Calu3 (cell line): ENCODE measurements around the gene PRLHR. TPM values are rescaled to one million over a fixed set of nuclear protein-coding genes. Genes with fewer than 3 reads are reported as not detected.

ENCODE experiments used
- BruUV-seq: library from RNA; stranded (reverse); fragments of 400-500 nt; replicated peaks from 2 replicates; lab custom pipeline; 2021; lab: Mats Ljungman, UMichigan
- CTCF ChIA-PET: fragments of 300-600 bp; sonication (Branson Sonifier 250); formaldehyde crosslinking; loops from one replicate; lab custom pipeline; 2022; ENCODE audit warnings: antibody characterized with exemption; lab: Charles Lee
- DNase-seq: peaks from one replicate; pipeline ENCODE4 v3.0.0; 2022
- H3K27ac Mint-ChIP-seq: one replicate; pipeline ENCODE4 v1.8.0; 2022; ENCODE audit warnings: mixed read lengths; ENCODE audit not compliant: unreplicated experiment
- H3K27me3 Mint-ChIP-seq: one replicate; pipeline ENCODE4 v1.8.0; 2022; ENCODE audit warnings: mixed read lengths; ENCODE audit not compliant: unreplicated experiment
- H3K36me3 Mint-ChIP-seq: one replicate; pipeline ENCODE4 v1.8.0; 2022; ENCODE audit warnings: mild to moderate bottlenecking, moderate library complexity, mixed read lengths; ENCODE audit not compliant: insufficient read depth, unreplicated experiment
- H3K4me1 Mint-ChIP-seq: one replicate; pipeline ENCODE4 v1.8.0; 2022; ENCODE audit warnings: mild to moderate bottlenecking, low read depth, mixed read lengths; ENCODE audit not compliant: unreplicated experiment
- H3K4me3 Mint-ChIP-seq: one replicate; pipeline ENCODE4 v1.8.0; 2022; ENCODE audit warnings: mild to moderate bottlenecking, low read depth, moderate library complexity, mixed read lengths; ENCODE audit not compliant: unreplicated experiment
- H3K9me3 Mint-ChIP-seq: one replicate; pipeline ENCODE4 v1.8.0; 2022; ENCODE audit warnings: low read depth, mixed read lengths; ENCODE audit not compliant: unreplicated experiment
- CTCF ChIP-seq: fragments of 200-600 bp; IDR thresholded peaks from one replicate; pipeline ENCODE4 v1.8.0; 2022; ENCODE audit warnings: antibody characterized with exemption; ENCODE audit not compliant: unreplicated experiment
- intact Hi-C: fragments of 100-400 bp; cut with micrococcal nuclease; formaldehyde crosslinking; loops from one replicate; pipeline ENCODE4 v1.10.0; 2022; ENCODE audit not compliant: unreplicated experiment
- total RNA-seq: library from RNA; stranded (reverse); gene quantifications from 2 replicates; pipeline ENCODE4 v1.2.3, GENCODE V29; 2022

The PRLHR gene
- total RNA-seq, 1 experiment from 2014 or later = not detected

GRCh38 chr10:118607768-118608354 lies 12.4 kb upstream of the PRLHR start:
- Mint-ChIP-seq H3K27ac (no peak overlapping the region), H3K4me1 (no peaks in the 10 kb centered on the region), H3K9me3 (no peaks in the 10 kb centered on the region), H3K4me3 (no peak overlapping the region), H3K36me3 (no peaks in the 10 kb centered on the region), H3K27me3 (peaks cover 53% of the 10 kb centered on the region)
- CTCF ChIA-PET = no interaction called here
- no peak for DNase-seq
- BruUV-seq = no TSS peak
- TF ChIP-seq CTCF = no peak
- intact Hi-C loops = no loop called here

DNA sequence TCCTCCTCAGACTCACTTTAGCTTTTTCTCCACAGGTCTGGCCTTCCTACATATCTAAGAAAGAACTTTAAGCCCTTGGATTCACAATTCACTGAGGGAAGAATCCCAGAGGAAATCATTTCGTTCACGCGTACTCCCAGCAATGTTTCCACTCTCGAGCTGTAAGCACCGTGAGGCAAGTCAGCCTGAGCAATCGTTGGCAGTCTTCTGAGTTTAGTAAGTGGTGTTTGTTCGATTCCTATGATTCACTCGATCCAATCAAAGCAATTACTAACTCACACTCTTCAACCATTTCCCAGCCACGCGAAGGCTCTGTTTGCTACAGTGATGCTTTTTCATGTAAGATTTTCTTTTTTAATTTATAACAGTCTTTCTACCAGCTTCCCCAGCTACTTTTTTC lies 10.2 kb upstream of the PRLHR start:
- CTCF ChIA-PET = no interaction called here
- DNase-seq = no peak
- Mint-ChIP-seq H3K4me3 (no peak overlapping the region), H3K4me1 (no peaks in the 10 kb centered on the region), H3K27ac (no peak overlapping the region), H3K27me3 (peaks cover 43% of the 10 kb centered on the region), H3K9me3 (no peaks in the 10 kb centered on the region), H3K36me3 (no peaks in the 10 kb centered on the region)
- no peak for TF ChIP-seq CTCF
- intact Hi-C loops = no loop called here
- no TSS peak for BruUV-seq

DNA sequence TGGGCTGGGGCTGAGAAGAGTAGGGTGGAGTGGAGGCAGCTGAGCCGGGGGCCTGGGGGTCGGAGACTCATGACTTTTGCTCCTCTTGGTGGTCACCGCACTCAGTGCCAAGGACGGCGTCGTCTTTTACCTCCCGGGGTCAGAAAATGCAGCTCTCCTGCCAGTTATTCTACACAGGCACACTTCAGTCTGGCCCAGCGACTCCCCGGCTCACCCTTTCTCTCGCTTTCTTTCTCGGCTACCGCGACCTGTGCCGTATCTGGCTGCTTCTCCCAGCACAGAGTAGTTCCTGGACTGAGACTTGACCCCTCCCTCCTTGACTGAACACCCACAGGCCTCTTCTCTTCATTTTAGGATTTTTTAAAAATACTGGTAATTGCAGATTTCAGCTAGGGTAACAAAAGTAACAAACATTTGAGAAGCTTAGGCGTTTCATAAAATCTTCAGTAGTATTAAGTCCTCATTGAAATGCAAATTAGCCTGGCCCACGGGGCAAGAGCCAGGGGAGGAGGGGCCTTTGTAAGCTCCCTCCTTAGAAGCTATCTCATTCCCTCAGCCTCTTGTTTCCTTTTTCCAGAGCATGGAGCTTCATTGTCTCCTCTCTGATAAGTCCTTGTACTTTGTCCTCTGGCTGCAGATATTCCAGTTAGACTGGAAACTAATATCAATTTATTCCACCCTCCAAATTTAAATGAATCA lies 1.1 kb upstream of the PRLHR start:
- CTCF ChIA-PET = interaction anchor here (0.6 kb wide), 1 partner anchor 9 kb away, joined by 3 read pairs; no protein-coding TSS in a partner anchor
- TF ChIP-seq CTCF = no peak
- no peak for DNase-seq
- Mint-ChIP-seq H3K9me3 (no peaks in the 10 kb centered on the region), H3K36me3 (peaks cover 6% of the 10 kb centered on the region), H3K4me1 (peaks cover 6% of the 10 kb centered on the region), H3K27me3 (peaks cover 36% of the 10 kb centered on the region), H3K4me3 (peak overlapping the region; percentile 12), H3K27ac (no peak overlapping the region)
- intact Hi-C loops = no loop called here
- no TSS peak for BruUV-seq

DNA sequence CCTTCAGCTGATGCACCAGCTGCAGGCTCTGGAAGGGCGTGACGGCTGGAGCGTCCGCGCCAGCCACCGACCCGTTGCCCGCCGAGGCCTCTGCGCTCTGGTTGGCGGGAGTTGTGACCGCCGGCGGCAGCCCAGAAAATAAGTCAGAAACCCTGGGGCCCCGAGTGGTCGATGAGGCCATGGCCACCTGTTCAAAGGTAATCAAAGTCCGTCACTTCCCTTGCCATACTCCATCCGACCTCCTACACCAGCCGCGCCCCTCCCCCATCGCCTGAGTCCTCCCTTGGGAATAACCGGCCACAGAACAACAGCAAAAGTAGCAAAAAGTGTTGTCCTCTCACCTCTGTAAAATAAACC lies 406 bp downstream of the PRLHR start:
- Mint-ChIP-seq H3K27ac (no peak overlapping the region), H3K4me3 (no peak overlapping the region), H3K4me1 (peaks cover 6% of the 10 kb centered on the region), H3K36me3 (peaks cover 6% of the 10 kb centered on the region), H3K27me3 (peaks cover 30% of the 10 kb centered on the region), H3K9me3 (no peaks in the 10 kb centered on the region)
- no peak for TF ChIP-seq CTCF
- no TSS peak for BruUV-seq
- CTCF ChIA-PET = no interaction called here
- no peak for DNase-seq
- intact Hi-C loops = no loop called here
